Measurements from ENCODE around the gene MLYCD.

The MLYCD gene

DNA sequence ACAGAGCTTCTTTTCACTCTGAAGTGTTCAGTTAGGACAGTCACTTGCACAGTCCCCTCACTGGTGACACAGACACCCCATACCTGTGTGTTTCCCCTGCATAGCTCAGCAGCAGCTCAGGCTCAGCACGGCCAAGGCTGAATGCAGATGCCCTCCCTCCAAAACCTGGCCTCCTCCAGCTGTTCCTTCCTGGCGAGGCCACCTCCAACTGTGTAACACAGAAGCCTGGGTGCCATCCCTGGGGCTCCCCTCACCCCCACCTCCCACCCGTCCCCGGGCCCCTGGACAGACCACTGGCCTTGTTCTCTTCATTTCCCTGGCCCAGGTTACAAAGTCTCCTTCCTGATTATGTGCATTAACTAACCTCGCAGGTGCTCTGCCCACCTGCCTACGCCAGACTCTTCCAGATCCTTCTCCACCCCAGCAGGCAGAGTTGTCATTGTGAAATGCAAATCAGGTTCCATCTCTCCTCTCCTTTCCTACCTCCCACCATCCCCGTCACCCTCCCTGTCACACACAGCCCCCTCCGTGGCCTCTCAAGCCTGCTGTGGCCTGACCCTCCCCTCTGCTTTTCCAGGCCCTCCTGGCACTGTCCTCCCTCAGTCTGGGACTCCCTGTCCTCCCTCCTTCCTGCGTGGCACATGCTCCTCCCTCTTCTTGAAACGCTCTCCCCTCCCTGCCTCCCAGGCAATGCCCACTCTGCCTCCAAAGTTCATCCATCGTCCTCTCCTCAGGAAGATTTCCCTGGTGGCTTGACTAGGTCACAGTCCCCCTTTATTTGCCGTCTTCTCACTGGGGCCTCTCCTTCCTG, 26.4 kb downstream of the MLYCD start:
- DNase-seq: no peak
- no peak for TF ChIP-seq GATA1 (IDR thresholded peaks at IDR 0.05; ENCODE audit: low read depth, low read length)

DNA sequence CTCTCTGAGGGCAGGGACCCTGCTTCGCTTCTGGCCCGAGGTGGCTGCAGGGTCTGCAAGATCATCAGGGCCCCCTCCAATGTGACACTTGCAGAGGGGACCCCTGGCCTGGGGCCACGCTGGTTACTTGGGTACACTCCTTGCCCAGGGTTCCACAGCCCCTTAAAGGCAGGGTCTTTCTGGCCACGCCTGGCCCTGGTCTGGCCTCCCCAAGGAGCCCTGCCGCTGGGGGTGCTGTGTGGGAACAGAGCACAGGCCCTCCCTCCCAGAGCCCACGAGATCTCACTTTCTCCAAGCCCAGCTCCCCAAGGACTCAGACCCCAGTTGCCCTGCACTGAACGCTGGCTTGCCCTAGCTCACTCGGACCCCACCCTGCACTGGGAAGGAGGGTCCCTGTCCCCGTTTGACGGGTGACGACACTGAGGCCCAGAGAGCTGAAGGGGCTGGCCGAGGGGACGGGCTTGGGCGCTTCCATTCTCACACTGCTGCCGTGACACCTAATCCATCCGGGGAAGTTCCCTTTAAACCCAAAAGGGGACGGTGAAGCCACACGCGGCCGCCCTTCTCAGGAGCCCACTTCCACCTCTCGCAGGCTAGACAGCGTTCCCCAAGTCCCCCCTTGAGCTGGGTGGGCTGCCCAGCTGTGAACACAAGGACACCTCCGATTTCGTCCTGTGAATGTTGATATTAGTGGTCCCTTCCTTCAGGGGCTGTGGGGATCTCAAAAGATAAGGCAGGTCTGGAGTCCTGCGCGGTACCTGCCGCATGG, 27.2 kb downstream of the MLYCD start:
- no peak for DNase-seq
- no peak for TF ChIP-seq GATA1 (IDR thresholded peaks at IDR 0.05; ENCODE audit: low read depth, low read length)
- TF ChIP-seq POLR2A (IDR thresholded peaks at IDR 0.05; ENCODE audit: low read length): no peak

DNA sequence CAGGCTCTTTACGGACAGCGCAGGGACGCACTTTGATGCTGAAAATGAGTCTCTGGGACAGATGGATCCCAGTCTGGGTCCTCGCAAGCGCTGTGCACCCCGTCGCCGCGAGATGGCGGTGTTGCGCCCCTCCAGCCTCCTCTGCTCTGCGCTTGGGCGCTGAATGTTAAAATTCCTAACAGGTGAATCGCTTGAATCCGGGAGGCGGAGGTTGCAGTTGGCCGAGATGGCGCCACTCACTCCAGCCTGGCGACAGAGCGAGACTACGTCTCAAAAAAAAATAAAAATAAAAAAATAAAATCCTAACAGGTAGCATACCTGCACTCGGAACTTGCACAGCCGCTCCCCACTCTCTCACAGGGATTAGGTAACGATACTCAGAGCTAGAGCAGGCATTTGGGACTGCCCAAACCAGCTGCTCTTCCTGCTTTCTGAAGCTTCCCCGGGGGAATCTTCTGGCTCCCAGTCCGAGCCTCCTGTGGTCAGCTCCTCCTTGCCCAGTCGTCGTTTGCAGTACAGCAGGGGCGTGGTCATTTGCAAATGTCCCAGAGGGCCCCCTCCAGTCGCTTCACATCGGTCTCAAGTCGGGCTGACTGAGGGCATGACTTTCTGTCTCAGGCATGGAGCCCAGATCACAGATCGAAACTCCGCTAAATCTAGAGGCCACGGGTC, 27.9 kb downstream of the MLYCD start:
- peak; percentile 54 to 76 for DNase-seq
- TF ChIP-seq GATA1 (IDR thresholded peaks at IDR 0.05; ENCODE audit: low read depth, low read length): no peak
- no peak for TF ChIP-seq POLR2A (IDR thresholded peaks at IDR 0.05; ENCODE audit: low read length)

DNA sequence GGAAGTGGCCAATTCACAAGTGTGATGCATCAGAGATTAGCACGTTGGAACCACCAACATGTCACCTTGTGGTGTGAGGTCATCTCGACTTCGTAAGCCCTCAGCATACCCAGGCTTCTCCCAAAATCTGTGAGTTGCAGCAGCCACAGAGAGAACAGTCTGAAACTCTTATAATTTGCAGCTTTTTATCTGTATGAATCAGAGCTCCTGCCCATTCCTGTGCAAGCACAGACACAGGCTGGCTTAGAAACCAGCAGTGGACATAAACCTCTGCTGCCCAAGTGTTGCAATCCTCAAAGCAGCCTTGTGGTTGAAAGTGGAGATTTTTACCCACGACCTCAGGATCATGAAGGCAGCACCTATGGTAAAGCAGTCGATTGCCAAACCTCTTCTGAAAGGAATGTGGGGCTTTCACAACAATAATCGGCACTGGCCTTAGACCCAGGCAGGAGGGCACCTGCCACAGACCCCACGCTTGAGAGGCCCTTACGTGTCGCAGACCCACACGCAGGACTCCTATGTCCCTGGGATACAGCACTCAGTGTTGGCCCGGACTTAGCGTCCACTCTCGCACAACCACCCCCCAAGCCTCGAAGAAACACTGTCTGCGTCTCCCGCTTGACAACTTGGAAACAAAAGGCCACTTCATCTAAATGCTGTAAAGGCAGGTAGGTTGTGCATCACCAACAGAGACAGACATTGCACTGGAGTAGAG, 29.6 kb downstream of the MLYCD start:
- no peak for DNase-seq
- TF ChIP-seq GATA1 (IDR thresholded peaks at IDR 0.05; ENCODE audit: low read depth, low read length): no peak
- no peak for TF ChIP-seq POLR2A (IDR thresholded peaks at IDR 0.05; ENCODE audit: low read length)

DNA sequence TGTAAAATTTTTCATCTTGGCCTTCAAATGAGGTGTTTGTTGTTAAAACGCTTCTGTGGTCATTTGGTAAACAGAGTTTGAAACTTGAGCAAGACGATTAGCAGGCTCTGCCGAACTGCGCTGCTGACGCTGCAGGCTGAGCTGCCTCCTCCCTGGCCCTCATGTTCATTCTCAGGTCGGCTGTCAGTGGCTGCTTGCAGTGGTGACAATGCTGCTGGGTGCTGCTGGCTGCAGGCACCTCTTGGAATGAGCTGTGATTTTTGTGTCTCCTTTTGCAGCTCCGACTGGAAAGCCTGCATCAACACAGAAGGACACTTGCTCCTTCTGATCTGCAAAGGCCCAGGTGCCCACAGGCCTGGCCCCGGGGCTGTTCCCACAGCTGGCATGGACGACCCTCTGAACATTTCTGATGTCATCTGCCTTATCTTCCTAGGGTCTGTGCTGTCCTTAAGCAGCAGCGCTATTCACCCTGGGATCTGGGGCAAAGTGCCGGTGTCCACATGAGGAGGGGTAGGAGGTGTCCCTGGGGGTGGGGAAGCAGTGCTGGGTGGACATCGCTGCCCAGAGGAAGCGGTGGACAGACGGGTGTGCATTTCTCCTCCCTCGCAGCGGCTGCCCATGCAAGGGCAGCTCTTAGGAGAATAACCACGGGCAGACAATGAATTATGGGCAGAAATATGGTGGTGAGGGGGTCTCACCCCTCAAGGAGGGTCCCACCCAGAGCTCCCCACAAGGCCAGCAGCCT, 31.1 kb downstream of the MLYCD start:
- no peak for DNase-seq
- TF ChIP-seq GATA1 (IDR thresholded peaks at IDR 0.05; ENCODE audit: low read depth, low read length) (no peak), POLR2A (IDR thresholded peaks at IDR 0.05; ENCODE audit: low read length) (no peak)

DNA sequence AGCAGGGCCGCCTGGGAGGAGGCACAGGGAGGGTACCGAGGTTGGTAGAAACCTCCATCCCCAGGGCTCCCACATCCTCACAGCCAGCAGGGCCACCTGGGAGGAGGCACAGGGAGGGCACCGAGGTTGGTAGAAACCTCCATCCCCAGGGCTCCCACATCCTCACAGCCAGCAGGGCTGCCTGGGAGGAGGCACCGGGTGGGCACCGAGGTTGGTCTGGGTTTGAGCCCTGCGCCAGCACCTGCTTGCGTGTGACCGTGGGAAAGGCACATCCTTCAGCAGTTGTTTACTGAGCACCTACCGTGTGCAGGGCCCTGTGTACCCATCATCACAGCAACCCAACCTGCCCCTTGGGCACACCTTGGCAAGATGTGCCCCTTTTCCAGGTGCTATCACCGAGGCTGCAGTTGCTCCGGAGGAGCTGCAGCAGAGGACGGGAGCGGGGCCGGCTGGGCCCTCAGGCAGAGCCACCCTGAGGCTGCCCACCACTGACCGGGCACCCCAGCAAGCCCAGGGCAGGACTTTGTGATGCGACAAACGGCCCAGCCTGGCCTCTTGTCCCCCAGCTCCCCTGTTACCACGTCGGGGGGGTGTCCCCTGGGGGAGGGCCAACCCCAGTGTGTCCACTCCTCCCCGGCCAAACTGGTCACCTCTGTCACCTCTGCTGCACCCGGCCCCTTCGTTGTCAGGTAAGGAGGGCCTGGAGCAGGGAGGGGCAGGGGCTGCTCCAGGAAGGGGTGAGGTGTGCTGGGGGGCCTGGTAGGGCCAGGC, 32.0 kb downstream of the MLYCD start:
- no peak for DNase-seq
- no peak for TF ChIP-seq GATA1 (IDR thresholded peaks at IDR 0.05; ENCODE audit: low read depth, low read length)
- TF ChIP-seq POLR2A (IDR thresholded peaks at IDR 0.05; ENCODE audit: low read length): no peak

DNA sequence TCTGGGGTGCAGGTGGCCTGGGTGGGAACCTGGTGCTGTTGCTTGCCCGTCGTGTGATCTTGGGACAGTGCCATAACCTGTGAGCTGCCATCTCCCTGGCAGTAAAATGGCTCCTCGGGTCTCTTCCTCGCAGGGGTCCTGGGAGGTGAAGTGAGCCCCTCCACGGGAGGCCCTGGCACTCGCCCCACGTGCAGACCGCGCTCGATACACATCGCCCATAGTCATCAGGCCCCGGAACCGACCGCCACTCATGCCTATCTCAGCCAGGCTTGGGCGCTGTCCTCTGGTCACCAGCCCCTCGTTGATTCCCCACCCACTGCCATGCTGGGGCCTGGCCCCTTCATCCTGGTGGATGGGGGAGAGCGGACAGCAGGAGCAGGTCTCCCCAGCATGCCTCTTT, 32.6 kb downstream of the MLYCD start:
- TF ChIP-seq GATA1 (IDR thresholded peaks at IDR 0.05; ENCODE audit: low read depth, low read length): no peak
- TF ChIP-seq POLR2A (IDR thresholded peaks at IDR 0.05; ENCODE audit: low read length): no peak
- no peak for DNase-seq

DNA sequence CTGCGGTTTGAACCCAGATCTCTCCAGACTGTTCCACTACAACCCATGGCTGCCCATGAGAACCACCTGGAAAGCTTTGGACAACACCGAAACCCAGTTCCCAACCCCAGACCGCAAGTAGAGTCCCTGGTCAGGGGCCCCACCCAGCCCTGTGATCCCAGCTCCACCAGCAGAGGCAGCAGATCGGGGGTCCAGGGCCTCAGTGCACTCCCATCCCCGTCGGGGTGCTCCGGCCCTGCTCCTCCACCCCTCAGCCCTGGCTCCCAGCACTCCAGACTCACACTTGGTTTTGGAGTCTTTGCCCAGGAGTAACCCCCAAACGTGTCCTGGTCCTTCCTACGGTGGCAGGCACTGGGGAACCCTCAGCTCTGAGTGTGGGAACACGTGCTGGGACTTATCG, 33.4 kb downstream of the MLYCD start:
- DNase-seq: no peak
- no peak for TF ChIP-seq POLR2A (IDR thresholded peaks at IDR 0.05; ENCODE audit: low read length)
- no peak for TF ChIP-seq GATA1 (IDR thresholded peaks at IDR 0.05; ENCODE audit: low read depth, low read length)

DNA sequence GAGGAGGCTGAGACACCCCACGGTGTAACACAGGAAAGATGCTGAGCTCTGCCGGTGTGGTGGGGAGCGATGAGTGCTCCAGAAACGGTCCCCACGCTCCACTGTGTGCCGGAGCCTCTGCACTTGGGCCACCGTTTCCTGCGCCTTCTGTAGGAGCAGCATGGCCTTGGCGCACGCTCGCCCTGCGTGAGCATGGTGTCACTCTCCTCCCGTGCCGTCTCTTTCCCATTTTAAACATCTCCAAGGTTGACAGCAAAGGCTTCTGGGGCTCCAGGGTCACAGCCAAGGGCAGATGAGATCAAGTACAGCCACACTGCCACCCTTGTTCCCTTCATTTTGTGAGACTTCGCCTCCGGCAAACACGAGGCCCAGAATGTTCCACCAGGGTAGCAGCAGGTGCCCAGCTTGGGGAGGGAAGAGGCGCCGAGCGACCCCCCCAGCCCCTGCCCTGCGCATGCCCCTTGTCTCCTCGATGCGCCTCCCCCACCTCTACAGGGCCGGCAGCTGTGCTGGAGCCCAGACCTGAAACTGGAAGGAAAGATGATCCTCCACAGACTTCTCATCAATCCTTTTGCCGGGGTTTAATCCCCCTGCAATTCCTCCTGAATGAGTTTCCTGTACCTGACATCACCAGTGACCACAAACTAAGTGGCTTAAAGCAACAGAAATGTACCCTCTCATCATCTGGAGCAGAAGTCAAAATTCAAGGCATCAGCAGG, 34.2 kb downstream of the MLYCD start:
- DNase-seq: no peak
- TF ChIP-seq POLR2A (IDR thresholded peaks at IDR 0.05; ENCODE audit: low read length): no peak
- TF ChIP-seq GATA1 (IDR thresholded peaks at IDR 0.05; ENCODE audit: low read depth, low read length): no peak

DNA sequence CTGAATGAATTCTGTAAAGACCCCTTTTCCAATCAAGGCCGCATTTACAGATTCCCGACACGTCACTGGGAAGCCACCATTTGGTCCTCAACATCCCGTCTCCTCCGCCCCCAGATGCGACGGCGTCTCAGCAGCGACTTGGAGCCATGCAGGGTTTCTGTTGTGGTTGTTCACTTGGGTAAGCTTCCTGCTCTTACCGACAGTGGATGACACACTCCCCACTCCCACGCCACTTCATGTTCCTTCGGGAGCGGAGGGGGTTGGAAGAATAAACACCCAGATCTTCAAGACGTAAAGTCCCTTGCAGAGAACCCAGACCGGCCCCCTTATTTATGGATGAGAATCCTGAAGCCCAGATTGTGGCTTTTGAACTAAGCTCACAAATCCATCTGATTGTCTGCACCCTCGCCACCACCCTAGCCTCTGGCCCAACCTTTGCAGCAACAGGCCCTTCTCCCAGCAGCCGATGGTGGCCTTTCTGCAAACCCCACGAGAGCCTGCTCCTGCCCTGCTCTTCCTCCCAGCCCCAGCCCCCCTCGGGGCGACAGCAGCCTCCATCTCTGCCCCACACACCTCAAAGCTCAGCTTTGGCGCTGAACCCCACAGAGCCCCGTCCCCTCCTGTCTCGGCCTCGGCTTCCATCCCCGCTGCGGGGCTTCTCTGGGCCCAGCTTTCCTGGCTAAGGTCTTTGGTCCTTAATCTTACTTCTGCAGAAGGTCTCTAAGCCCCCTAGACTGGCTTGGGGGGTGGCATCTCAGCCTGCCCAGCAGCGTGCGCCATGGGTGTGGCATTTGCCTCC, 35.2 kb downstream of the MLYCD start:
- no peak for DNase-seq
- TF ChIP-seq POLR2A (IDR thresholded peaks at IDR 0.05; ENCODE audit: low read length) (no peak), GATA1 (IDR thresholded peaks at IDR 0.05; ENCODE audit: low read depth, low read length) (no peak)

DNA sequence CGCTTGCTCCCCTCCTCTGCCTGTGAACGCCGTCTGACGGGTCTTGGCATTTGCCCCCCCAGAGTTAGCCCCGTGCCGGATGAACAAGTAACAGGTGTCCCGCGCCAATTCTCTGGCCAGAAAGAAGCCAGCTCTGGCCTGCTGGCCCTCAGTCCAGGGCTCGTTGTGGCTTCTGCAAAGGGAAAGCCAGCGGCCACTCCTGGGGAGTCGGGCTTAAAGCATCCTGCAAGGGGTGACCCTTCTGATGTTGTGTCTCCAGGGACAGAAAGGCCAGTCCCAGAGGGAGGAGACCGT, 35.7 kb downstream of the MLYCD start:
- no peak for TF ChIP-seq POLR2A (IDR thresholded peaks at IDR 0.05; ENCODE audit: low read length)
- TF ChIP-seq GATA1 (IDR thresholded peaks at IDR 0.05; ENCODE audit: low read depth, low read length): no peak
- no peak for DNase-seq

Data from erythroblast (primary cell).